Cerebellar cortex (tissue), 1 donor: ENCODE measurements around the gene OMG.
"Not testable (repeated sequence)": the region's sequence is repeated elsewhere in the genome, so short reads cannot be mapped to it uniquely, and the experiment has no call there.

Experiments
- DNase-seq: peaks from one replicate; pipeline ENCODE4 v3.0.0-alpha.2; 2015; ENCODE audit warnings: low spot score

The OMG gene

DNA sequence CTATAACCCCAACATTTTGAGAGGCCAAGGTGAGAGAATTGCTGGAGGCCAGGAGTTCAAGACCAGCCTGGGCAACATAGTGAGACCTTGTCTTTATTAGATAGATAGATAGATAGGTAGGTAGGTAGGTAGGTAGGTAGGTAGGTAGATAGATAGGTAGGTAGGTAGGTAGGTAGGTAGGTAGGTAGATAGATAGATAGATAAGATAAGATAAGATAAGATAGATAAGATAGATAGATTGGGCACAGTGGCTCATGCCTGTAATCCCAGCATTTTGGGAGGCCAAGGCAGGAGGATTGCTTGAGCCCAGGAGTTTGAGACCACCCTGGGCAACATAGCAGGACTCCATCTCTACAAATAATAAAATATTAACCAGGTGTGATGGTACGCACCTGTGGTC, 34.1 kb downstream of the OMG start:
- DNase-seq = not testable (repeated sequence)

- DNase-seq = no peak
These were observed 35.4 kb downstream of the OMG start for GRCh38 chr17:31261601-31262000.

- DNase-seq = no peak
These were observed 36.9 kb downstream of the OMG start for GRCh38 chr17:31260151-31260550.

- no peak for DNase-seq
These were observed 40.1 kb downstream of the OMG start for GRCh38 chr17:31256936-31257335.

DNA sequence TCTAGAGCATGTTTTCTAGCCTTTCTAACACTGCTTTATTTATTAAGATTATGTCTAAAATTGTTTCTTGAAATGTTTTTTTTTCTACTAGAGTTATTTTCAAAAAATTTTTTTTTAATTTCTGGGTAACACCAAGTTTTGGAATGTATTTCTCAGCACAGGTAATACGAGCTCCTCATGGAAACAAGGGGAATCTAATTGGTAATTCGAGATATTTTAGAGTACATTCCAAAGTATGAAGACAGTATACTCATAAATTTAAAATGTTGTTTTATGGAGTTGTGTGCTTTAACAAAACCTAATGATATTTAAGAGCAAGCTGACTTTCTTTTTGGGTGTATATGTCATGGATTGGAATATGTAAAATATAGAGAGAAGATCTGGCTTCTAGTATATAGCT, 42.4 kb downstream of the OMG start:
- DNase-seq = no peak

GRCh38 chr17:31252741-31253140, 44.3 kb downstream of the OMG start:
- no peak for DNase-seq

- no peak for DNase-seq
These were observed 45.1 kb downstream of the OMG start for GRCh38 chr17:31251970-31252328.

DNA sequence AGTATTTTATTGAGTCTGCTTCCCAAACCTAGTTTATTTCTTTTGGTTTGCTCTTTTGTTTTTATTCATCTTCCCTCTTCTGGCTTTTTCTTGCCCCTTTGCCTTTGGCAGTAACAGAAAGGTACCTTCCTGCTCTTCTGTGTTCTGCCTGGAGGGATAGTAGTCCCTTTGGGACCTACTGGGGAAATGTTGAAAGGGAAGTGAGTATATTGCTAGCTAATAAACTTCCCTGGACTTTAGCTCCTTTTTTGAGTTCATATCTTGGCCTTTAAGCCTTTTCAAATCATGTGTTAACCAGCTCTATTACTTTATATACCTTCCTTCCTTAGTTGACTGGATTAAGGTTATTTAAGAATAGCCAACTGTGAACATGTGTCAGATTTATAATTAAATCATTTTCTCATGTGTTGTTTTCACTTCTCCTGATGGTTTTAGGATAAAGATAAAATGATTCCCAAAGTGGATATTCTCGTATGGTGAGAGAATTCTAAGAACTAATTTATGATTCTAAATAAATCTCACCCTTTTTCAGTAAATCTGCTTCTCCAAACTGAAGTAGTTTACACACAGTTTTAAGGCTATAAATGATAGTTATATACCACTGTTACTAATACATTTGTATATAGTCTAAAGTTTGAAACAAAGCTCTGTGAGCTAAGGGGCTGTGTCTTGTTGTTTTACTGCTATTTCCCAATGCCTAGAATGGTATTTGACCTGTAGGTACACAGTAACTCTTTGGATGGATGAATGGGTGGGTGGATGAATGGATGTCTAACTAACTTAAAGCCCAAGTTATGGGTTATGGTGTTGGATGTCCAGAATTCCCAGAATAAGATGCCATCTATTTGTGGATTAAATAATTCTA, 45.7 kb downstream of the OMG start:
- no peak for DNase-seq

- DNase-seq = no peak
These were observed 46.8 kb downstream of the OMG start for GRCh38 chr17:31250229-31250628.

DNA sequence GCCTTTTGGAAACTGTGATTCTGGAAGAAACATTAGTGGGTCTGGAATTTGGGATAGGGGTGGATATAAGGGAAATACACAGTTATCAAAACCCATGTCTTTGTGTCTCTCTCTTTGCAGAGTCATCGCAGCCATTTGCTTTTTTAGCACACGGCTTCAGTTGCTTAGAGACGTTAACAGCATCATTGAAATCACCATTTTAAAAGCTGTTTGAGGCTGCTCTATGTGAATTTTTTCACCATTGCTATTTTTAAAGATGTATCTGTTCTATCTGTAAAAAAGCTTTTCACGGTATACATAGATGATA, 47.3 kb downstream of the OMG start:
- no peak for DNase-seq

GRCh38 chr17:31248986-31249834, 47.8 kb downstream of the OMG start:
- no peak for DNase-seq
